WI38 (cell line): ENCODE data around the gene UMOD.

Source experiments
- H3K4me3 ChIP-seq: 2 replicates; pipeline ENCODE4 v1.5.1; 2011; ENCODE audit warnings: low read depth, mild to moderate bottlenecking, control low read depth, low read length
- TF ChIP-seq, protein P1 (sequence below): IDR thresholded peaks from 2 replicates; pipeline ENCODE4 v1.5.1; 2012; ENCODE audit warnings: low read depth, mild to moderate bottlenecking, control low read depth, low read length

Gene UMOD

DNA sequence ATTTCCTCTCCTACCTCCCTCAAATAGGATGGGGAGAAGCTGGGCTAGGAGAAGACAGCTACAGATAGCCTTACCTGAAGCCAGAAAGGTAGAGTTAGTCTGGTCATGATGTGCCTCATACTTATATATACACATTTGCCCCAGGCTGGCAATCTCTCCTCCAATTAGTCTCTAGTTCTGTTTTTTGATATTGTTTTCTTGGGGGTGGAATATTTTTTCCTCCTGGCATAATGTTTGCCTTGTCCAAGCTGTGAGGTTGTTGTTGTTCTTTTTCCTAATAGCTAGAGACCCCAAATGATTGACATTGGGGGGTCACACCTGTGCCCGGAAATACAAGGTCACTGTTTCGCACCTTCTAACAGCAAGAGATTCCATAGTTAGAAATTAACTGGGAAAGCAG lies at the start of gene UMOD:
TSS of gene UMOD (minus strand) at position 101 of the 400 bp plus-strand sequence. CDS start 1,978 bp downstream, outside the sequence.
- TF ChIP-seq, protein P1, sequence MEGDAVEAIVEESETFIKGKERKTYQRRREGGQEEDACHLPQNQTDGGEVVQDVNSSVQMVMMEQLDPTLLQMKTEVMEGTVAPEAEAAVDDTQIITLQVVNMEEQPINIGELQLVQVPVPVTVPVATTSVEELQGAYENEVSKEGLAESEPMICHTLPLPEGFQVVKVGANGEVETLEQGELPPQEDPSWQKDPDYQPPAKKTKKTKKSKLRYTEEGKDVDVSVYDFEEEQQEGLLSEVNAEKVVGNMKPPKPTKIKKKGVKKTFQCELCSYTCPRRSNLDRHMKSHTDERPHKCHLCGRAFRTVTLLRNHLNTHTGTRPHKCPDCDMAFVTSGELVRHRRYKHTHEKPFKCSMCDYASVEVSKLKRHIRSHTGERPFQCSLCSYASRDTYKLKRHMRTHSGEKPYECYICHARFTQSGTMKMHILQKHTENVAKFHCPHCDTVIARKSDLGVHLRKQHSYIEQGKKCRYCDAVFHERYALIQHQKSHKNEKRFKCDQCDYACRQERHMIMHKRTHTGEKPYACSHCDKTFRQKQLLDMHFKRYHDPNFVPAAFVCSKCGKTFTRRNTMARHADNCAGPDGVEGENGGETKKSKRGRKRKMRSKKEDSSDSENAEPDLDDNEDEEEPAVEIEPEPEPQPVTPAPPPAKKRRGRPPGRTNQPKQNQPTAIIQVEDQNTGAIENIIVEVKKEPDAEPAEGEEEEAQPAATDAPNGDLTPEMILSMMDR = no peak
- H3K4me3 ChIP-seq = no peak within 1 kb of the TSS

DNA sequence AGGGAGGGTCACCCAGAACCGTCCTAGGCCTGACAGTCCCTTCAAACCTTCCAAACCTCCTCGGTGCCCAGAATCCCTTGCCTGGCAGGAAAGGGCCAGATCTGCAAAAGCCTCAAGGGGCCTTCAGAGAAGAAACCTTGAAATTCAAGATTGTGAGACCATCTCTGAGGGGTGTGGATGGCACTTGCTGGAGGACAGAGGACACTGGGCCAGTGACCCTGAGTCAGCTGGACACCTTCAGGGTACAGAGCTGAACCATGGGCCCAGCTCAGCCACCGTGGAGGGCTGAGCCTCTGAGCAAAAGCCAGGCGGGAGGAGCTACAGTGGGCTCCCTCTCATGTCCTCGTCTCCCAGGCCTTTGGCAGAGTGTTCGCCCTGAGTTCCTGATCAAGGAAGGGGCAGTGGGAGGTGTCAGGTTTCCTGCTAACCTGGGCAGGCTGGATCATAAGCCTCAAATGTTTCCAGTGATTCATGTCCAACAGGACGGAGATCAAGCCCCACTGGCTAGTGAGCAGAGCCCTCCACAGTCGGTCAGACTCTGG lies 49.0 kb upstream of the UMOD start:
- no peak overlapping the region for H3K4me3 ChIP-seq
- TF ChIP-seq, protein P1 = no peak

DNA sequence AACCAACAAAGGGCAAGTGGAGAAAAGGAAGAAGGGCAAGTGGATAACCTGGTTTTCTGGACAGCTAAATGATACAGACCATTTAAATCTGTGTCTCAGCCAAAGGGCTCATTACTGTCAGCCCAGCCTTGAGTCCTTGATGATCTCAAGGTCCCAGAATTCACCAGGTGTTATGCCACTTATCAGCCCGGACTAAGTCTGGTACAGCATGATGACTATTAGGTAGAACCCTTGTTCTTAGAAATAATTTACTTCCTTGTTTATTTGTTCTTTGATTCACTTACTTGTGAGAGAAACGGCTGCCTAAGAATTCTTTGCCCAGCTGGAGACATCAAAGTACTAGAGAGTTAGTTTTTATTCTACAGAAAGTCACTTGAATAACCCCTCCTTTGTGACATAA lies 48.6 kb upstream of the UMOD start:
- H3K4me3 ChIP-seq = no peak overlapping the region
- TF ChIP-seq, protein P1 = no peak

DNA sequence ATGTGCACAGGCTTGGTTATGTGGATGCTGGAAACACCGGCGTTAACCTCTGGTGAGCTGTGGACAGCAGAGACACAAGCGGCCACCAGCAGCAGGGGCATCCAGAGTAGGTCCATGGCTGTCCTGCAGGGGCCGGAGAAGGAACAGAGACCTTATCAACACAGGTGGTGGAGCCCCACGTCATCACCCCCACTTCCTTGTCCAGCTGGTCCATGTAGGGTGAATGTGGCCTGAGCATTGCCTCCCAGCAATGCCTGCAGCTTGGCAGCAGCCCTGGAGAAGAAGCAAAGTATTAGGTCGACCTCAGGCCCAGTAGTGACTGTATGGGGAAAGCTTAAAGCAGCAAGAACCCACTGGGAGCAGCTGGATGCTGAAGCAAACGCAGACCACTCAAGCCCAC lies 46.7 kb upstream of the UMOD start:
- no peak overlapping the region for H3K4me3 ChIP-seq
- TF ChIP-seq, protein P1 = no peak

DNA sequence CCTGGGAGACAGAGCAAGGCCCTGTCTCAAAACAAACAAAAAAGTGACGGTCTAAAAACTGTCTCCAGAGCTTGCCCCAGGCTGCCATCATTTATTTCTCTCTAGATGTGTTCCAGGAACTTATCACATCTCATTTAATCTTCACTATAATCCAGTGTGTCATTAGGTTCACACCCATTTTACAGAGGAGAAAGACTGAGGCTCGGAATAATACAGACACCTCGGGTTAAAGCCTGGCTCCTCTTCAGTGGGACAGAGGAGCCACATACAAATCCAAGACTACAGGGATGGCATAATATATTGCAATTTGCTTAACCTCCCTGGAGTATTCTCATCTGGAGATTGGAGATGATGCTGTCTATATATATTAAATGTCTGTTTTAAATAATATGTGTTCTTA lies 46.1 kb upstream of the UMOD start:
- no peak overlapping the region for H3K4me3 ChIP-seq
- TF ChIP-seq, protein P1 = no peak

DNA sequence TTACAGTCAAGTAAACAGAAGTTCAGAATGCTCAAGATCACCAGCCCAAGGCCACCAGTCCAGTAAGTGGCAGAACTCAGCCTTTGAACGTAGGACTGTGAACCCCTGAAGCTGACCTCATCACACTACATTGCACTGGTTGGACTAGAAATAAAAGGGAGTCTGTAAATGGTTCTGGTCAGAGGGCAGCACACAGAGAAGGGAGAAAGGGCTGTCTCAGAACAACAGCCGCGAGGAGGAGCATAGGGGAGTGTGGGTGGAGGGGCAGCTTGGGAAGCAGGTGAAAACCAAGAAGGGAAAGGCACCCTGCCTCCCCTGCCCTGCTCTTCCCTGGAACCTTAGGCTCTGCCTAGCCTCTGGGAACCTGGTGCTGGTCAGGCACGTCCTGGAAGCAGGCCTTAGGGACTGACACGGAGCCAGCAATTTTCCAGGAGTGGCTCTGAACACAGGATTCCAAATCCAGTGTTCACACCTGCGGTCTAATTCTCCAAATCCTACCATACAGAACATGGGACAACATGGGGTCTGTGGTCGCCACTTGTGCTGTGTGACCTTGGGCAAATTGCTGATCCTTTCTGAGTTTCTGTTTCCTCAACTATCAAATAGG lies 45.1 kb upstream of the UMOD start:
- H3K4me3 ChIP-seq = no peak overlapping the region
- TF ChIP-seq, protein P1 = no peak

DNA sequence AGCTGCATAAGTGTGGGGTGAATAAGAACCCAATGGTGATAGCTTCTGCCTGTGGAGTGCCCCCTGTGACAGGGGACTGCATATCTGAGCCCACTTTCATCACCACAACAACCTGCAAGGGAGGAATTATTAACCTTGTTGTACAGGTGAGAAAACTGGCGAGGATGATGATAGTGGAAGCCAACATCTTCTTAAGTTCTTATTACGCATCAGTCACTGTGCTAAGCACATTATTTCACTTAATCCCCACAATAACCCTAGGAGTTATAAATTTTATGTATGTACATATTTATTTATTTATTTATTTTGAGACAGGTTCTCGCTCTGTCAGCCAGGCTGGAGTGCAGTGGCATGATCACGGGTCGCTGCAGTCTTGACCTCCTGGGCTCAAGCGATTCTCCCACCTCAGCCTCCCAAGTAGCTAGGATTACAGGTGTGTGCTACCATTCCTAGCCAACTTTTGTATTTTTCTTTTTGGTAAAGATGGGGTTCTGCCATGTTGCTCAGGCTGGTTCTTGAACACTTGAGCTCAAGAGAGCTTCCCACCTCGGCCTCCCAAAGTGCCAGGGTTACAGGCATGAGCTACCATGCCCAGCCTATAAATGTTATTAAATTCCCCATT lies 44.4 kb upstream of the UMOD start:
- TF ChIP-seq, protein P1 = no peak

More for the DNA sequence above, 44.4 kb upstream of the UMOD start:
- no peak overlapping the region for H3K4me3 ChIP-seq
